Endothelial cell of umbilical vein (primary cell): ENCODE data around the gene MRPL42. TPM values are rescaled to one million over a fixed set of nuclear protein-coding genes. Genes with fewer than 3 reads are reported as not detected.
A peak's percentile ranks its signal among the peaks of the same experiment; 100 is the strongest.

Source experiments
- BruUV-seq: library from RNA; stranded (reverse); fragments of 400-500 nt; replicated peaks from 2 replicates; lab custom pipeline; 2021; lab: Mats Ljungman, UMichigan
- CTCF ChIA-PET: fragments of 300-600, 350-600 bp; sonication (Branson Sonifier 250); formaldehyde crosslinking; loops from one replicate; lab custom pipeline; 2021; ENCODE audit warnings: antibody characterized with exemption, inconsistent platforms; lab: Charles Lee
- POLR2A ChIA-PET: fragments of 300-600, 350-600 bp; sonication (Branson Sonifier 250); formaldehyde crosslinking; loops from one replicate; lab custom pipeline; 2021; ENCODE audit warnings: antibody characterized with exemption, inconsistent platforms; lab: Charles Lee
- DNase-seq: peaks from one replicate; pipeline ENCODE4 v3.0.0-alpha.2; 2011; ENCODE audit warnings: low read depth, low spot score
- FAIRE-seq: peaks from 2 replicates; lab custom pipeline; 2011; peaks lifted over from hg19 to GRCh38; lab: Jason Lieb, UNC
- H2AFZ ChIP-seq: 2 replicates; pipeline ENCODE4 v1.6.0; 2012; ENCODE audit warnings: low read depth, low read length, control low read depth, inconsistent platforms
- H3K27ac ChIP-seq: 2 replicates; pipeline ENCODE4 v1.5.1; 2011; ENCODE audit warnings: low read depth, mild to moderate bottlenecking, control low read depth, low read length, moderate library complexity; ENCODE audit not compliant: insufficient read depth
- H3K27me3 ChIP-seq, 2 experiments: 2 replicates each; pipeline versions ENCODE4 v1.6.0 to v1.6.1; 2011; ENCODE audit warnings: low read length in 2 of 2, mixed read lengths in 1 of 2; ENCODE audit not compliant: control insufficient read depth in 2 of 2, insufficient read depth in 2 of 2
- H3K36me3 ChIP-seq, 2 experiments: 2 replicates in 1 of 2; 3 replicates in 1 of 2; pipeline ENCODE4 v1.5.1; 2011; ENCODE audit warnings: low read length in 2 of 2, mild to moderate bottlenecking in 1 of 2, moderate library complexity in 1 of 2; ENCODE audit not compliant: control insufficient read depth in 2 of 2, insufficient read depth in 2 of 2; ENCODE audit errors: extremely low read depth in 1 of 2
- H3K4me1 ChIP-seq: 3 replicates; pipeline ENCODE4 v1.5.1; 2011; ENCODE audit warnings: mild to moderate bottlenecking, low read length; ENCODE audit not compliant: control insufficient read depth, insufficient read depth; ENCODE audit errors: extremely low read depth
- H3K4me2 ChIP-seq: 2 replicates; pipeline ENCODE4 v1.6.1; 2011; ENCODE audit warnings: low read length, control low read depth, mixed read lengths; ENCODE audit not compliant: insufficient read depth
- H3K4me3 ChIP-seq, 3 experiments: fragments of 200-600 bp in 1 of 3; sonication (generic), shearing (Covaris generic) in 1 of 3; replicated peaks in 1 of 3; 2 replicates each; pipeline ENCODE4 v1.5.1; 2011 to 2016; ENCODE audit warnings: control low read depth in 3 of 3, low read length in 3 of 3, mild to moderate bottlenecking in 2 of 3, inconsistent platforms in 1 of 3, low read depth in 1 of 3, moderate library complexity in 1 of 3; ENCODE audit not compliant: insufficient read depth in 1 of 3
- H3K79me2 ChIP-seq: 2 replicates; pipeline ENCODE4 v1.6.0; 2012; ENCODE audit warnings: low read length, inconsistent platforms; ENCODE audit not compliant: control insufficient read depth, insufficient read depth
- H3K9ac ChIP-seq: replicated peaks from 2 replicates; pipeline ENCODE3; 2011; ENCODE audit warnings: low read length, control low read depth; ENCODE audit not compliant: insufficient read depth; ENCODE audit errors: extremely low read depth
- H3K9me1 ChIP-seq: replicated peaks from 3 replicates; pipeline ENCODE4 v1.6.0; 2011; ENCODE audit warnings: mild to moderate bottlenecking, low read length; ENCODE audit not compliant: control insufficient read depth, insufficient read depth; ENCODE audit errors: extremely low read depth
- H3K9me3 ChIP-seq: replicated peaks from 2 replicates; pipeline ENCODE4 v1.5.1; 2012; ENCODE audit warnings: low read length, inconsistent platforms; ENCODE audit not compliant: control insufficient read depth, insufficient read depth
- H4K20me1 ChIP-seq: replicated peaks from 2 replicates; pipeline ENCODE3; 2011; ENCODE audit warnings: mild to moderate bottlenecking, low read length; ENCODE audit not compliant: control insufficient read depth, insufficient read depth; ENCODE audit errors: extremely low read depth
- EZH2 ChIP-seq: IDR thresholded peaks from 2 replicates; pipeline ENCODE4 v1.6.1; 2012; ENCODE audit warnings: borderline replicate concordance, low read depth, mild to moderate bottlenecking, moderate library complexity, low read length, inconsistent platforms; ENCODE audit not compliant: severe bottlenecking
- JUN ChIP-seq: IDR thresholded peaks from 2 replicates; pipeline ENCODE4 v1.6.1; 2011; ENCODE audit warnings: borderline replicate concordance, low read depth; ENCODE audit not compliant: insufficient read length, insufficient read depth
- MYC ChIP-seq: IDR thresholded peaks from one replicate; pipeline ENCODE4 v1.6.1; 2011; ENCODE audit warnings: mild to moderate bottlenecking, low read depth, low read length
- POLR2A ChIP-seq: IDR thresholded peaks from 2 replicates; pipeline ENCODE4 v1.6.1; 2012; ENCODE audit warnings: low read depth, mild to moderate bottlenecking, control low read depth, low read length
- dilution Hi-C: fragments of 300-500 bp; cut with MboI; formaldehyde crosslinking; loops from one replicate; pipeline ENCODE4 v1.15.0; 2019; ENCODE audit warnings: low sequenced_read_pairs; ENCODE audit not compliant: extremely low pct_ligation_motif_present
- intact Hi-C: fragments of 100-400 bp; cut with micrococcal nuclease; formaldehyde crosslinking; loops from one replicate; pipeline ENCODE4 v1.10.0; 2022
- polyA plus RNA-seq, 4 experiments: library from polyadenylated mRNA; depleted of rRNA in 3 of 4; stranded (reverse) in 3 of 4; unstranded in 1 of 4; fragments of >200 nt; gene quantifications; 2 replicates each; pipeline versions ENCODE4 v1.2.1 to v1.2.3, GENCODE V29; 2011 to 2012; ENCODE audit warnings: missing spikeins in 1 of 4
- total RNA-seq: library from RNA; stranded (reverse); gene quantifications from 2 replicates; pipeline ENCODE4 v1.2.3, GENCODE V29; 2021
- TF ChIP-seq, protein P1 (sequence below), 2 donors: IDR thresholded peaks; 1 replicate in 1 of 2; 2 replicates in 1 of 2; pipeline ENCODE4 v1.5.1; 2011; ENCODE audit warnings: low read length in 2 of 2, mild to moderate bottlenecking in 2 of 2, moderate library complexity in 2 of 2, control low read depth in 1 of 2, inconsistent platforms in 1 of 2, low read depth in 1 of 2; ENCODE audit not compliant: insufficient read depth in 1 of 2; ENCODE audit errors: extremely low read depth in 1 of 2
- TF ChIP-seq, protein P2 (sequence below): IDR thresholded peaks from 2 replicates; pipeline ENCODE4 v1.6.1; 2011; ENCODE audit not compliant: insufficient read depth, insufficient read length

MRPL42 gene
- total and polyA plus RNA-seq, 2 donors (not counting 3 experiments of a cell fraction or from before 2014, with no cell fraction given): 38.5 to 61.2 TPM

DNA sequence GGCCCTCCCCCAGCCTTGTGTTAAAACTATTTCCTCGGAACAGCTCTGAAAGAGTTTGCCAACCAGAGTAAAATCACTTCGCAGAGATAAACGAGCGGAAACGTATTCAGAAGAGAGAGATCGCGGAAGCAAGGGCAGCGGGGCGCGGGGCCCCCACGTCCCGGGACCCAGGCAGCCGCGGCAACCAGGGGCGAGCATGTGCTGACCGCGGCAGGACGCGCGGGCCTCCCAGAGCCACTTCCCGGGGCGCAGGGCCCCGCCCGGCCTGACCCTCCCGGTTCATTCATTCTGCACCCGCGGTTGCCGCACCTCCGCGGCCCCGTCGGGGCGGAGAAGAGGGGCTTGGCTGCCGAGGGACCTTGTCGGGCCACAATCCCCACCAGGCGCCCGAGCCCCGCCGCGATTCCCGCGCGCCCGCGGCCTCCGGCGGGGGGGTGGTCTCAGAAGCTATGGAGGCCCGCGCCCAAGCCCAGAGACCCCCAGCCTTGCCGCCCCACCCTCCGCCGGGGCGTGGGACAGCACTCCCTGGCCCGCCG, 26.2 kb upstream of the MRPL42 start:
- H3K27me3 ChIP-seq: no peaks in the 10 kb centered on the region
- H3K79me2 ChIP-seq: peaks cover 55% of the 10 kb centered on the region
- H3K9me1 ChIP-seq: no peaks in the 10 kb centered on the region
- DNase-seq: peak; percentile 31
- TF ChIP-seq, protein P1, sequence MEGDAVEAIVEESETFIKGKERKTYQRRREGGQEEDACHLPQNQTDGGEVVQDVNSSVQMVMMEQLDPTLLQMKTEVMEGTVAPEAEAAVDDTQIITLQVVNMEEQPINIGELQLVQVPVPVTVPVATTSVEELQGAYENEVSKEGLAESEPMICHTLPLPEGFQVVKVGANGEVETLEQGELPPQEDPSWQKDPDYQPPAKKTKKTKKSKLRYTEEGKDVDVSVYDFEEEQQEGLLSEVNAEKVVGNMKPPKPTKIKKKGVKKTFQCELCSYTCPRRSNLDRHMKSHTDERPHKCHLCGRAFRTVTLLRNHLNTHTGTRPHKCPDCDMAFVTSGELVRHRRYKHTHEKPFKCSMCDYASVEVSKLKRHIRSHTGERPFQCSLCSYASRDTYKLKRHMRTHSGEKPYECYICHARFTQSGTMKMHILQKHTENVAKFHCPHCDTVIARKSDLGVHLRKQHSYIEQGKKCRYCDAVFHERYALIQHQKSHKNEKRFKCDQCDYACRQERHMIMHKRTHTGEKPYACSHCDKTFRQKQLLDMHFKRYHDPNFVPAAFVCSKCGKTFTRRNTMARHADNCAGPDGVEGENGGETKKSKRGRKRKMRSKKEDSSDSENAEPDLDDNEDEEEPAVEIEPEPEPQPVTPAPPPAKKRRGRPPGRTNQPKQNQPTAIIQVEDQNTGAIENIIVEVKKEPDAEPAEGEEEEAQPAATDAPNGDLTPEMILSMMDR (IDR thresholded peaks at IDR 0.05; ENCODE audit: extremely low read depth in 1 of 2, insufficient read depth in 1 of 2, low read depth in 1 of 2, low read length in 2 of 2): no peak
- no peak for TF ChIP-seq EZH2
- TF ChIP-seq JUN: no peak
- no peak for TF ChIP-seq POLR2A
- TF ChIP-seq, protein P2, sequence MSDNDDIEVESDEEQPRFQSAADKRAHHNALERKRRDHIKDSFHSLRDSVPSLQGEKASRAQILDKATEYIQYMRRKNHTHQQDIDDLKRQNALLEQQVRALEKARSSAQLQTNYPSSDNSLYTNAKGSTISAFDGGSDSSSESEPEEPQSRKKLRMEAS: no peak
- no peak for TF ChIP-seq MYC
- no peaks in the 10 kb centered on the region for H3K36me3 ChIP-seq
- H4K20me1 ChIP-seq: peaks cover 6% of the 10 kb centered on the region
- dilution Hi-C loops: no loop called here
- peak overlapping the region; percentile 96 for H3K9ac ChIP-seq
- POLR2A ChIA-PET: no interaction called here
- H3K27ac ChIP-seq: peak overlapping the region; percentile 82
- BruUV-seq: no TSS peak
- H3K4me1 ChIP-seq: peaks cover 22% of the 10 kb centered on the region
- peak overlapping the region; percentile 91 for H3K4me2 ChIP-seq
- H3K4me3 ChIP-seq: peak overlapping the region; percentile 73 to 89 (median 79)
- H2AFZ ChIP-seq: peak overlapping the region; percentile 83
- CTCF ChIA-PET: interaction anchor here (2.4 kb wide), 1 partner anchor 21 kb away, joined by 8 read pairs; no protein-coding TSS in a partner anchor
- no peaks in the 10 kb centered on the region for H3K9me3 ChIP-seq
- FAIRE-seq: peak; percentile 38
- intact Hi-C loops: no loop called here
